ENCODE measurements around the gene PPDPF. TPM values are rescaled to one million over a fixed set of nuclear protein-coding genes. Genes with fewer than 3 reads are reported as not detected.
A peak's percentile ranks its signal among the peaks of the same experiment; 100 is the strongest.

Gene PPDPF
- total RNA-seq, 1 experiment from 2014 or later = 148 TPM

GRCh38 chr20:63471981-63472831 lies 48.4 kb upstream of the PPDPF start, which contains the start of gene KCNQ2:
TSS of gene KCNQ2 (minus strand) at chr20:63472655. CDS start at chr20:63472463, 192 bp downstream.
- peak; percentile 60 for DNase-seq (ENCODE audit: low spot score)
- intact Hi-C loops (cut with micrococcal nuclease; ENCODE audit: unreplicated experiment) = no loop called here
- POLR2A ChIA-PET (ENCODE audit: low non-redundant PET) = interaction anchor here (0.5 kb wide), 1 partner anchor 54 kb away, joined by 5 read pairs; no protein-coding TSS in a partner anchor
- CTCF ChIA-PET = no interaction called here
- no peak for TF ChIP-seq EZH2 (IDR thresholded peaks at IDR 0.05; ENCODE audit: borderline replicate concordance, low read depth, low read length, poor library complexity, severe bottlenecking)
- no peak for TF ChIP-seq CTCF (conservative IDR thresholded peaks at IDR 0.05; ENCODE audit: low read depth, low read length)
- Histone ChIP-seq H3K27me3 (replicated peaks; ENCODE audit: insufficient read depth, low read depth, low read length, poor library complexity) (peaks cover 29% of the 10 kb centered on the region), H3K36me3 (ENCODE audit: insufficient read depth, low read length, poor library complexity, severe bottlenecking) (no peaks in the 10 kb centered on the region), H3K4me3 (ENCODE audit: low read depth, low read length, poor library complexity, severe bottlenecking) (peak within 1 kb of the TSS; percentile 55), H3K9me3 (ENCODE audit: low read depth, low read length, poor library complexity, severe bottlenecking) (no peaks in the 10 kb centered on the region), H3K27ac (ENCODE audit: low read depth, low read length, poor library complexity, severe bottlenecking) (no peak within 1 kb of the TSS), H3K4me1 (ENCODE audit: insufficient read depth, low read length, poor library complexity, severe bottlenecking) (peaks cover 10% of the 10 kb centered on the region)
- no TSS peak for BruUV-seq (replicated peaks)

GRCh38 chr20:63472862-63473390 lies 47.6 kb upstream of the PPDPF start:
- intact Hi-C loops (cut with micrococcal nuclease; ENCODE audit: unreplicated experiment) = no loop called here
- Histone ChIP-seq H3K4me1 (ENCODE audit: insufficient read depth, low read length, poor library complexity, severe bottlenecking) (peaks cover 10% of the 10 kb centered on the region), H3K9me3 (ENCODE audit: low read depth, low read length, poor library complexity, severe bottlenecking) (no peaks in the 10 kb centered on the region), H3K4me3 (ENCODE audit: low read depth, low read length, poor library complexity, severe bottlenecking) (no peak overlapping the region), H3K27ac (ENCODE audit: low read depth, low read length, poor library complexity, severe bottlenecking) (no peak overlapping the region), H3K27me3 (replicated peaks; ENCODE audit: insufficient read depth, low read depth, low read length, poor library complexity) (peaks cover 29% of the 10 kb centered on the region), H3K36me3 (ENCODE audit: insufficient read depth, low read length, poor library complexity, severe bottlenecking) (no peaks in the 10 kb centered on the region)
- no TSS peak for BruUV-seq (replicated peaks)
- no peak for DNase-seq (ENCODE audit: low spot score)
- ChIA-PET CTCF (no interaction called here), POLR2A (ENCODE audit: low non-redundant PET) (no interaction called here)
- no peak for TF ChIP-seq CTCF (conservative IDR thresholded peaks at IDR 0.05; ENCODE audit: low read depth, low read length)
- TF ChIP-seq EZH2 (IDR thresholded peaks at IDR 0.05; ENCODE audit: borderline replicate concordance, low read depth, low read length, poor library complexity, severe bottlenecking) = no peak

GRCh38 chr20:63473555-63474449 lies 46.8 kb upstream of the PPDPF start:
- CTCF ChIA-PET = no interaction called here

More at GRCh38 chr20:63473555-63474449, 46.8 kb upstream of the PPDPF start:
- TF ChIP-seq CTCF (conservative IDR thresholded peaks at IDR 0.05; ENCODE audit: low read depth, low read length) (no peak), EZH2 (IDR thresholded peaks at IDR 0.05; ENCODE audit: borderline replicate concordance, low read depth, low read length, poor library complexity, severe bottlenecking) (no peak)
- no peak overlapping the region for H3K4me3 ChIP-seq (ENCODE audit: low read depth, low read length, poor library complexity, severe bottlenecking)
- H3K9me3 ChIP-seq (ENCODE audit: low read depth, low read length, poor library complexity, severe bottlenecking) = no peaks in the 10 kb centered on the region
- intact Hi-C loops (cut with micrococcal nuclease; ENCODE audit: unreplicated experiment) = no loop called here
- no TSS peak for BruUV-seq (replicated peaks)
- H3K27ac ChIP-seq (ENCODE audit: low read depth, low read length, poor library complexity, severe bottlenecking) = no peak overlapping the region
- H3K27me3 ChIP-seq (replicated peaks; ENCODE audit: insufficient read depth, low read depth, low read length, poor library complexity) = peaks cover 29% of the 10 kb centered on the region
- H3K36me3 ChIP-seq (ENCODE audit: insufficient read depth, low read length, poor library complexity, severe bottlenecking) = no peaks in the 10 kb centered on the region
- peaks cover 10% of the 10 kb centered on the region for H3K4me1 ChIP-seq (ENCODE audit: insufficient read depth, low read length, poor library complexity, severe bottlenecking)
- POLR2A ChIA-PET (ENCODE audit: low non-redundant PET) = no interaction called here
- DNase-seq (ENCODE audit: low spot score) = peak; percentile 44
